Parathyroid adenoma (tissue), 2 donors: ENCODE measurements around the gene TMEM123.

ENCODE experiments used
- H2AFZ ChIP-seq: fragments of 300-600 bp; sonication (generic); one replicate; pipeline ENCODE4 v1.7.0; 2017; ENCODE audit warnings: antibody characterized with exemption, mild to moderate bottlenecking
- H3K27ac ChIP-seq: fragments of 300-600 bp; sonication (generic); one replicate; pipeline ENCODE4 v1.7.0; 2017
- H3K27me3 ChIP-seq: fragments of 300-600 bp; sonication (generic); one replicate; pipeline ENCODE4 v1.7.0; 2017; ENCODE audit warnings: low read length; ENCODE audit not compliant: control insufficient read depth, insufficient read depth
- H3K36me3 ChIP-seq: fragments of 300-600 bp; sonication (generic); one replicate; pipeline ENCODE4 v1.7.0; 2017; ENCODE audit warnings: low read length; ENCODE audit not compliant: control insufficient read depth, insufficient read depth
- H3K4me1 ChIP-seq: fragments of 300-600 bp; sonication (generic); one replicate; pipeline ENCODE4 v1.7.0; 2017; ENCODE audit warnings: control low read depth
- H3K4me2 ChIP-seq: fragments of 300-600 bp; sonication (generic); one replicate; pipeline ENCODE4 v1.7.0; 2017; ENCODE audit warnings: low read length
- H3K4me3 ChIP-seq: fragments of 300-600 bp; sonication (generic); one replicate; pipeline ENCODE4 v1.7.0; 2017; ENCODE audit warnings: low read depth, low read length
- H3K79me2 ChIP-seq: fragments of 300-600 bp; sonication (generic); one replicate; pipeline ENCODE4 v1.7.0; 2017; ENCODE audit warnings: control low read depth
- H3K9ac ChIP-seq: fragments of 300-600 bp; sonication (generic); one replicate; pipeline ENCODE4 v1.7.0; 2017; ENCODE audit warnings: mild to moderate bottlenecking
- H3K9me3 ChIP-seq: fragments of 300-600 bp; sonication (generic); one replicate; pipeline ENCODE4 v1.7.0; 2017; ENCODE audit warnings: low read length; ENCODE audit not compliant: control insufficient read depth
- TF ChIP-seq, protein P1 (sequence below): fragments of 300-600 bp; sonication (generic); IDR thresholded peaks from one replicate; pipeline ENCODE4 v1.7.0; 2017; ENCODE audit warnings: antibody characterized with exemption, mild to moderate bottlenecking
- donor health status: primary hyperparathyroidism.

TMEM123 gene

GRCh38 chr11:102476069-102476468, 23.5 kb upstream of the TMEM123 start:
- H3K4me2 ChIP-seq = no peak overlapping the region
- no peak overlapping the region for H3K4me3 ChIP-seq
- no peaks in the 10 kb centered on the region for H3K79me2 ChIP-seq
- TF ChIP-seq, protein P1, sequence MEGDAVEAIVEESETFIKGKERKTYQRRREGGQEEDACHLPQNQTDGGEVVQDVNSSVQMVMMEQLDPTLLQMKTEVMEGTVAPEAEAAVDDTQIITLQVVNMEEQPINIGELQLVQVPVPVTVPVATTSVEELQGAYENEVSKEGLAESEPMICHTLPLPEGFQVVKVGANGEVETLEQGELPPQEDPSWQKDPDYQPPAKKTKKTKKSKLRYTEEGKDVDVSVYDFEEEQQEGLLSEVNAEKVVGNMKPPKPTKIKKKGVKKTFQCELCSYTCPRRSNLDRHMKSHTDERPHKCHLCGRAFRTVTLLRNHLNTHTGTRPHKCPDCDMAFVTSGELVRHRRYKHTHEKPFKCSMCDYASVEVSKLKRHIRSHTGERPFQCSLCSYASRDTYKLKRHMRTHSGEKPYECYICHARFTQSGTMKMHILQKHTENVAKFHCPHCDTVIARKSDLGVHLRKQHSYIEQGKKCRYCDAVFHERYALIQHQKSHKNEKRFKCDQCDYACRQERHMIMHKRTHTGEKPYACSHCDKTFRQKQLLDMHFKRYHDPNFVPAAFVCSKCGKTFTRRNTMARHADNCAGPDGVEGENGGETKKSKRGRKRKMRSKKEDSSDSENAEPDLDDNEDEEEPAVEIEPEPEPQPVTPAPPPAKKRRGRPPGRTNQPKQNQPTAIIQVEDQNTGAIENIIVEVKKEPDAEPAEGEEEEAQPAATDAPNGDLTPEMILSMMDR = no peak
- H3K27me3 ChIP-seq = no peaks in the 10 kb centered on the region
- H3K36me3 ChIP-seq = no peaks in the 10 kb centered on the region
- no peak overlapping the region for H2AFZ ChIP-seq
- H3K27ac ChIP-seq = no peak overlapping the region
- no peak overlapping the region for H3K9ac ChIP-seq
- H3K4me1 ChIP-seq = peaks cover 2% of the 10 kb centered on the region
- H3K9me3 ChIP-seq = no peaks in the 10 kb centered on the region

GRCh38 chr11:102473543-102473942, 21.0 kb upstream of the TMEM123 start:
- Histone ChIP-seq H3K27ac (no peak overlapping the region), H3K79me2 (no peaks in the 10 kb centered on the region), H2AFZ (no peak overlapping the region)

DNA sequence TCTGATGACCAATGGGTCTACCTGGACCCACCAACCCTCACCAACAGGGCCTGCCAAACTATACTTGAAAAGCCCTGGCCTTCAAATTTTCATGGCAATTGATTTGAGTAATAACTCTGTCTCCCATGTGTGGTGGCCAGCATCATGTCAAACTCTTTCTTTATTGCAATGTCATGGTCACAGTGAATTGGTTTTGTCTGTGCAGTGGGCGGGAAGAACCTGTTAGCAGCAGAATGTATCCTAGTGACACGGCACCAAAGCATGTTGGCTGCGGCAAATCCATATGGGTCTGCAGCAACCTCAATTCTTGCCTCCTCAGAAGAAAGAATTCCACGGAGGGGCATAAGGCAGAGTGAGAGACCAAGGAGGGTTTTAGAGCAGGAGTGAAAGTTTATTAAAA, 19.6 kb upstream of the TMEM123 start:
- H3K4me3 ChIP-seq = no peak overlapping the region
- H3K4me1 ChIP-seq = peaks cover 2% of the 10 kb centered on the region
- H3K36me3 ChIP-seq = no peaks in the 10 kb centered on the region
- no peak overlapping the region for H2AFZ ChIP-seq
- no peak overlapping the region for H3K4me2 ChIP-seq
- no peak overlapping the region for H3K27ac ChIP-seq
- H3K27me3 ChIP-seq = no peaks in the 10 kb centered on the region
- no peaks in the 10 kb centered on the region for H3K9me3 ChIP-seq
- H3K9ac ChIP-seq = no peak overlapping the region
- TF ChIP-seq, protein P1 = no peak
- no peaks in the 10 kb centered on the region for H3K79me2 ChIP-seq

More at GRCh38 chr11:102473543-102473942, 21.0 kb upstream of the TMEM123 start:
- Histone ChIP-seq H3K4me3 (no peak overlapping the region), H3K9me3 (no peaks in the 10 kb centered on the region), H3K9ac (no peak overlapping the region), H3K27me3 (no peaks in the 10 kb centered on the region), H3K4me2 (no peak overlapping the region), H3K4me1 (peaks cover 2% of the 10 kb centered on the region), H3K36me3 (no peaks in the 10 kb centered on the region)
- TF ChIP-seq, protein P1 = no peak

GRCh38 chr11:102471474-102471873, 18.9 kb upstream of the TMEM123 start:
- Histone ChIP-seq H3K27ac (no peak overlapping the region), H3K4me2 (no peak overlapping the region), H3K79me2 (no peaks in the 10 kb centered on the region), H3K36me3 (no peaks in the 10 kb centered on the region), H2AFZ (no peak overlapping the region), H3K9ac (no peak overlapping the region), H3K4me3 (no peak overlapping the region), H3K4me1 (no peaks in the 10 kb centered on the region), H3K27me3 (no peaks in the 10 kb centered on the region), H3K9me3 (no peaks in the 10 kb centered on the region)
- TF ChIP-seq, protein P1 = no peak

DNA sequence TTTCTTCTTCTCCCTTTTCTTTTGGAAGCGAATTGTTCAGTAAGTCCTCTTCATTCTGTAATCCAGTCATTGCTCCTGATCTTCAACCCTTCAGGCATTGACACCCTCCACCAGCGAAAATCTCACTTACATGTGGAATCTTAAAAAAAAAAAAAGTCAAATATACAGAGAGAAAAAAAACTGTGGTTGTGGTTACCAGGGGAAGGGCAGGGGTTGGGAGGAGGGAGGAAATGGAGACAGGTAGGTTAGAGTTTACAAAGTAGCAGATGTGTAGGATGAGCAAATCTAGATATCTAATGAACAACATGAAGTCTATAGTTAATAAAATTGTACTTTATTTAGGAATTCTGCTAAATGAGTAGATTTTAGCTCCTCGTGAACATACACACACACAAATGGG, 17.7 kb upstream of the TMEM123 start:
- H3K36me3 ChIP-seq = no peaks in the 10 kb centered on the region
- no peaks in the 10 kb centered on the region for H3K27me3 ChIP-seq
- H3K27ac ChIP-seq = no peak overlapping the region
- no peak overlapping the region for H3K9ac ChIP-seq
- no peaks in the 10 kb centered on the region for H3K79me2 ChIP-seq
- H3K9me3 ChIP-seq = no peaks in the 10 kb centered on the region
- H3K4me3 ChIP-seq = no peak overlapping the region
- TF ChIP-seq, protein P1 = no peak
- no peak overlapping the region for H2AFZ ChIP-seq
- no peaks in the 10 kb centered on the region for H3K4me1 ChIP-seq
- no peak overlapping the region for H3K4me2 ChIP-seq
